Hematopoietic multipotent progenitor cell treated with erythropoietin and hydrocortisone succinate and interleukin-3 and kit ligand, for 4 days (in vitro differentiated cells): ENCODE results near the gene GFOD1.
"Not testable (repeated sequence)": the region's sequence is repeated elsewhere in the genome, so short reads cannot be mapped to it uniquely, and the experiment has no call there.

Experiments used
- DNase-seq: peaks from one replicate; pipeline ENCODE4 v3.0.0-alpha.2; 2015

GFOD1 gene

GRCh38 chr6:13348334-13349113 lies 138.9 kb downstream of the GFOD1 start:
- DNase-seq = no peak

GRCh38 chr6:13346245-13346644 lies 141.2 kb downstream of the GFOD1 start:
- DNase-seq = no peak

- DNase-seq = no peak
Observed at GRCh38 chr6:13342414-13343019, 144.9 kb downstream of the GFOD1 start.

- DNase-seq = no peak
Observed at GRCh38 chr6:13339863-13340630, 147.4 kb downstream of the GFOD1 start.

- peak; percentile 79 for DNase-seq
Observed at GRCh38 chr6:13338038-13338437, 149.4 kb downstream of the GFOD1 start.

GRCh38 chr6:13336553-13336952 lies 150.8 kb downstream of the GFOD1 start:
- peak; percentile 88 for DNase-seq

- DNase-seq = peak; percentile 96
Observed at GRCh38 chr6:13334953-13335352, 152.4 kb downstream of the GFOD1 start.

GRCh38 chr6:13332349-13332706 lies 155.1 kb downstream of the GFOD1 start:
- DNase-seq = no peak

GRCh38 chr6:13331516-13332348 lies 155.7 kb downstream of the GFOD1 start:
- DNase-seq = peak; percentile 78

GRCh38 chr6:13328875-13329183 lies 158.6 kb downstream of the GFOD1 start:
- no peak for DNase-seq

- peak; percentile 95 for DNase-seq
Observed at GRCh38 chr6:13328076-13328874, 159.1 kb downstream of the GFOD1 start, which contains the start of gene TBC1D7. Gene TBC1D7, minus strand, starts transcription at chr6:13328537. Its CDS starts 1,639 bp downstream, at chr6:13326898.

- DNase-seq = peak; percentile 57
Observed at GRCh38 chr6:13327691-13328075, 159.7 kb downstream of the GFOD1 start.

- not testable (repeated sequence) for DNase-seq
Observed at GRCh38 chr6:13326031-13326586, 161.3 kb downstream of the GFOD1 start.

GRCh38 chr6:13319891-13320564 lies 167.4 kb downstream of the GFOD1 start:
- DNase-seq = peak; percentile 90

- DNase-seq = no peak
Observed at GRCh38 chr6:13318821-13319220, 168.6 kb downstream of the GFOD1 start.

GRCh38 chr6:13315896-13316295 lies 171.5 kb downstream of the GFOD1 start:
- DNase-seq = no peak

- no peak for DNase-seq
Observed at GRCh38 chr6:13314806-13315205, 172.6 kb downstream of the GFOD1 start.

GRCh38 chr6:13311155-13311554 lies 176.2 kb downstream of the GFOD1 start:
- no peak for DNase-seq

GRCh38 chr6:13308332-13308731 lies 179.1 kb downstream of the GFOD1 start:
- DNase-seq = no peak
